Peyer's patch (tissue), 4 donors: ENCODE measurements around the gene F2.

ENCODE experiments used
- CTCF ChIP-seq, 6 experiments: fragments of 450-650 bp in 4 of 6; fragments of 200-600 bp in 2 of 6; sonication (generic) in 1 of 6; IDR thresholded peaks; one replicate each; pipeline ENCODE4 v1.5.1; 2017 to 2019; ENCODE audit warnings: antibody characterized with exemption in 6 of 6, mild to moderate bottlenecking in 3 of 6, moderate library complexity in 1 of 6
- POLR2A ChIP-seq, 2 donors: fragments of 450-650 bp; IDR thresholded peaks; one replicate each; pipeline ENCODE4 v1.5.1; 2017; ENCODE audit warnings: antibody characterized with exemption in 2 of 2, mild to moderate bottlenecking in 2 of 2, moderate library complexity in 2 of 2

GRCh38 chr11:46737699-46738098 lies 18.7 kb downstream of the F2 start:
- TF ChIP-seq CTCF (IDR thresholded peaks at IDR 0.05) (no peak), POLR2A (IDR thresholded peaks at IDR 0.05) (no peak)
